ENCODE data around the gene DFFA. TPM values are rescaled to one million over a fixed set of nuclear protein-coding genes. Genes with fewer than 3 reads are reported as not detected.

DFFA gene
- total and polyA plus RNA-seq, 9 of the 15 experiments (the other 6 are each of a cell fraction or from before 2014, with no cell fraction given) = 39.6 to 74.8 (median 59.2) TPM

DNA sequence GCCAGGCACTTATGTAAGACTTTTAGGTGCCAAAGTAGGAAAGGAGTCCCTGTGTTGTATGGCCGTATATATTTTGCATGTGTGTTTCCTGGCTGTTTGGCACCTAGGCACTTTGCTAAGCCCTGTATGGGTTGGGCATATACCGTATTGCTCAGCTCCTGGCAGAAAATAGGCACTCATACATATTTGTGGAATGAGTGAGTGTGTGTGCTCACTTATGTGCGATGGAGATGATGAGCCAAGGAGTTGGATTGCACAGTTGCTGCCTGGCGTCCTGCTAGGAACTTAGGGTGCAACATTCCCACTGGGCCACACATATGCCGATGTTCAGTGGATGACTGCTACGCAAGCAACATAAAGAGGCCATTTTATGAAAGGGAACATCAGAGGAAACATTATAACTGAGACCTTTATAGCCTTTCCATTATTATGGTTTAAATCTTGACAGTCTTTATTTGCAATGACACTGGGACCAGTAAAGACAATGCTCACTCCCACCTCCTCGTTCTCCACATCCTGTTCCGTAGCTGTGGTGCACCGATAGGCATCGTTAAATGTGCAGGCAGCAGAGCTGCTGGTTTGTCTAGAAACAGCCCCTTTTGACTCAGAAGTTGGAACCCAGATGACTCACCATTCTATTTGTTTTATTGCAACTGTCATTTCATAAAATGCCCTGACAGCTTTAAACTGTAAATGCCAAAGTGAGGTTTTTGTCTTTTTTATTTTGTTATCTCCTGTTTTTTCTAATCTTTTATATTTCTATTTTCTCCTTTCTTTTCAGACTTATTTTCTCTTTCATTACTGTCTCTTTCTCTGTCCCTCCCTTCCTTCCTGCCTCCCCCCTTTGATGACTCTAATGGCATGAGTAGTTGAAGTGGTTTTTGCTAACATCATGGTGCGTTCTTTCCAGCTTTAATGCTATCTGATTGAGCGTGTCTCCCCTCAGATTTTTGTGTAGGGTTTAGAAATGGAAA is 38.5 kb upstream of the DFFA start (continued):
- TF ChIP-seq ZBTB26 (CRISPR knock-in tag; IDR thresholded peaks at IDR 0.05) (0 out of 2 replicates have a peak, but pooled peaks have one; percentile 23), POLR2AphosphoS5 (IDR thresholded peaks at IDR 0.05; ENCODE audit: control insufficient read depth, insufficient read depth, low read depth, low read length) (peak; percentile 73; the same call in 1 of the 2 replicates), ZNF140 (CRISPR knock-in tag; IDR thresholded peaks at IDR 0.05) (no peak), FOXA3 (CRISPR knock-in tag; conservative IDR thresholded peaks at IDR 0.05 in 1 of 2, IDR thresholded peaks at IDR 0.05 in 1 of 2) (peak; percentile 40 to 63; a peak in 3 of 4 replicates), ZNF124 (CRISPR knock-in tag; IDR thresholded peaks at IDR 0.05) (no peak), POLR3A (IDR thresholded peaks at IDR 0.05; ENCODE audit: borderline replicate concordance, extremely low read depth, insufficient read depth, insufficient read length) (no peak), TBP (optimal IDR thresholded peaks at IDR 0.05; ENCODE audit: low read depth, low read length) (no peak), ZNF696 (CRISPR knock-in tag; conservative IDR thresholded peaks at IDR 0.05) (no peak), SRSF1 (IDR thresholded peaks at IDR 0.05; ENCODE audit: low read depth, low read length) (no peak), HMG20A (CRISPR knock-in tag; conservative IDR thresholded peaks at IDR 0.05) (no peak), RBBP5 (IDR thresholded peaks at IDR 0.05; ENCODE audit: borderline replicate concordance, insufficient read depth, low read length, poor library complexity, severe bottlenecking) (no peak), TGIF2 (CRISPR knock-in tag; IDR thresholded peaks at IDR 0.05) (no peak), KLF6 (CRISPR knock-in tag; IDR thresholded peaks at IDR 0.05; ENCODE audit: borderline replicate concordance) (no peak), MED1 (CRISPR knock-in tag; IDR thresholded peaks at IDR 0.05; ENCODE audit: borderline replicate concordance) (no peak), TRIM28 (IDR thresholded peaks at IDR 0.05) (0 out of 2 replicates have a peak, but pooled peaks have one; percentile 38), ZNF668 (CRISPR knock-in tag; IDR thresholded peaks at IDR 0.05) (no peak)
- TF ChIP-seq, protein P1, sequence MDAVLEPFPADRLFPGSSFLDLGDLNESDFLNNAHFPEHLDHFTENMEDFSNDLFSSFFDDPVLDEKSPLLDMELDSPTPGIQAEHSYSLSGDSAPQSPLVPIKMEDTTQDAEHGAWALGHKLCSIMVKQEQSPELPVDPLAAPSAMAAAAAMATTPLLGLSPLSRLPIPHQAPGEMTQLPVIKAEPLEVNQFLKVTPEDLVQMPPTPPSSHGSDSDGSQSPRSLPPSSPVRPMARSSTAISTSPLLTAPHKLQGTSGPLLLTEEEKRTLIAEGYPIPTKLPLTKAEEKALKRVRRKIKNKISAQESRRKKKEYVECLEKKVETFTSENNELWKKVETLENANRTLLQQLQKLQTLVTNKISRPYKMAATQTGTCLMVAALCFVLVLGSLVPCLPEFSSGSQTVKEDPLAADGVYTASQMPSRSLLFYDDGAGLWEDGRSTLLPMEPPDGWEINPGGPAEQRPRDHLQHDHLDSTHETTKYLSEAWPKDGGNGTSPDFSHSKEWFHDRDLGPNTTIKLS (IDR thresholded peaks at IDR 0.05; ENCODE audit: borderline replicate concordance, low read depth) = no peak; the same call in 1 of the 2 replicates
- TF ChIP-seq, protein P2, sequence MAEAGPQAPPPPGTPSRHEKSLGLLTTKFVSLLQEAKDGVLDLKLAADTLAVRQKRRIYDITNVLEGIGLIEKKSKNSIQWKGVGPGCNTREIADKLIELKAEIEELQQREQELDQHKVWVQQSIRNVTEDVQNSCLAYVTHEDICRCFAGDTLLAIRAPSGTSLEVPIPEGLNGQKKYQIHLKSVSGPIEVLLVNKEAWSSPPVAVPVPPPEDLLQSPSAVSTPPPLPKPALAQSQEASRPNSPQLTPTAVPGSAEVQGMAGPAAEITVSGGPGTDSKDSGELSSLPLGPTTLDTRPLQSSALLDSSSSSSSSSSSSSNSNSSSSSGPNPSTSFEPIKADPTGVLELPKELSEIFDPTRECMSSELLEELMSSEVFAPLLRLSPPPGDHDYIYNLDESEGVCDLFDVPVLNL (CRISPR knock-in tag; IDR thresholded peaks at IDR 0.05; ENCODE audit: low read depth) = no peak
- TF ChIP-seq, protein P3, sequence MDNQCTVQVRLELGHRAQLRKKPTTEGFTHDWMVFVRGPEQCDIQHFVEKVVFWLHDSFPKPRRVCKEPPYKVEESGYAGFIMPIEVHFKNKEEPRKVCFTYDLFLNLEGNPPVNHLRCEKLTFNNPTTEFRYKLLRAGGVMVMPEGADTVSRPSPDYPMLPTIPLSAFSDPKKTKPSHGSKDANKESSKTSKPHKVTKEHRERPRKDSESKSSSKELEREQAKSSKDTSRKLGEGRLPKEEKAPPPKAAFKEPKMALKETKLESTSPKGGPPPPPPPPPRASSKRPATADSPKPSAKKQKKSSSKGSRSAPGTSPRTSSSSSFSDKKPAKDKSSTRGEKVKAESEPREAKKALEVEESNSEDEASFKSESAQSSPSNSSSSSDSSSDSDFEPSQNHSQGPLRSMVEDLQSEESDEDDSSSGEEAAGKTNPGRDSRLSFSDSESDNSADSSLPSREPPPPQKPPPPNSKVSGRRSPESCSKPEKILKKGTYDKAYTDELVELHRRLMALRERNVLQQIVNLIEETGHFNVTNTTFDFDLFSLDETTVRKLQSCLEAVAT (IDR thresholded peaks at IDR 0.05) = peak in 1 of 2 experiments; percentile 54; a peak in 1 of 4 replicates

All from K562 (cell line).